Hematopoietic multipotent progenitor cell treated with erythropoietin and hydrocortisone succinate and interleukin-3 and kit ligand, for 15 days (in vitro differentiated cells): ENCODE data around the gene KATNAL1.

Experiments used
- DNase-seq: peaks from one replicate; pipeline ENCODE4 v3.0.0-alpha.2; 2015; ENCODE audit warnings: low spot score

KATNAL1 gene

DNA sequence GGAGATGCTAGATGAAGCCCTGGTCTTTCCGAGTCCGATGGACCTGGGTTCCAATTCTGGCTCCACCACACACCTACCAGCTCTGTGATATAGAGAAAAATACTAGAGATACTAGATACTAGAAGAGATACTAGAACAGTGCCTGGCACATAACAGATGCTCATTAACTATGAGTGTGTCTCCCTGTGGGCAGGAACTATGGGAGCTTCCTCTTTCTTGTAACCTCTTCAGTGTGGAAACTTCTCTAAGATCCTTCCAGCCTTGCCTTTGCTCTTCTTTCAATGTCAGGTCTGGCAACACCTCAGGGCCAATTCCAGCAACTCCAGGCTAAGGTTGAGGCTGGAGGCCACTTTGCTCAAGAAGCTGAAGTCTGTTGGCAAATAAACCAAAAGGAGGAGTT lies 143.9 kb downstream of the KATNAL1 start:
- no peak for DNase-seq

DNA sequence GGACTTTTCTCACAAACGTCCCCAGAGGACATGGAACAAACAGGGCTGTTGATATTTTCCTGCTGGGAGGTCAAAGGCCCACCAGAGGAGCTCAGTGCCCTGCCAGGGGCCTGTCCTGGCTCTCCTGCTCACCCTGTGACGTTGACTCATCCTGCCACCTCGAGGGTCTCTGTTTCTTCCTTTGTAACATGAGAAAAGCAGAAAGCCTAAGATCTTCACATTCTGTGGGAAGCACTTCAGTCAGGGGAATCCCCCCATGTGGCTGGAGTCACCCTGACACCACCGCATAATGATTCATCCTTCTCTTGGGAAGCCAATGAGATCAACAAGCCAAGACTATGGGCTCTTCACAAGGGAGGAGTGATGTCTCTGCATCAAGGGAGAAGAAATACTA lies 147.9 kb downstream of the KATNAL1 start:
- DNase-seq, result no peak

DNA sequence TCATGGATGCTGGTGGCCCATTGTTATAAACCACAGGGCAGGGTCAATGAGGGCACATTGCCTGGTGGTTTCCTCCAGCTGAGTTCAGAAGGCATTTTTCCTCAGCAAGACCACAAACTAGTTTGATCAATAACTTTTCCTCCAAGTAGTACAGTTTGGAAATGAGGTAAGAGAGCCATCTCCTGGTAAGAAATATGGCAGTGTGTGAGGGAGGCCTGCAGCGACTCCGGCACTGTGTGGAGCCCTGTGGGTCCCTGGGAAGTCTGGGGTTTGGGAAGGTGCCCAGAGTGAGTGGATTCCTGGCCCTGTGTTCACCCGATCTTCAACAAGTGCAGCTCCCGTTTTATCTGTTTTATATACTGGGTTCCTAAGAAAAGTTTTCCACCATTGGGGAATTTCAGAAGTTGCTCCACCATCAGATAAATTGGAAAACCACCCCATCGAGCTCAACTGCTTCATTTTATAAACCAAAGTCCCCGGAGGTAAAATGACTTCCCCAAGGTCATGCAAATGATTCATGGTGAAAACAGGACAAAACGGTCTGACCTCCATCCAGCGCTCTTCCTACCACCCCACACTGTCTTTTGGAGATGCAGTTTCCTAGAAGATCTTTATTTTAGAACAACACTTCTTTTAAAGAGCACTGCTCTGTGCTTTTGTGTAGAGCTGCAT lies 148.4 kb downstream of the KATNAL1 start:
- no peak for DNase-seq

DNA sequence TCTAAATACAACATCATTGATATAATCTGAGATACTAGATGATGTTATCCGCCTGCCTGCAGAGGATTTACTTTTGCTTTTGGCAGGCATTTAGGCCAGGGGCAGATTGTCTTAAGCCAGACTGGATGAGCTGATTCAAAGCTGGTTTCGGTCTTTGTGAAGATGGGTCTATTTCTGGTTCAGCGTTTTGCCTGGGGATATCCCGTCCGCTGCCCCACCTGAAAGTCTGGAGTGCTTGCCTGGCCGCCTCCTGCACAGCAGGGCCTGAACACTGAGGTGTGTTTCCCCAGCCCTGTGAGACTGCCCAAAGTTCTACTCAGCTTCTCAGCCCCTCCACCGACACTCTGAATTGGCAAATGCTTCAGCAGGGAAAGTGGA lies 149.7 kb downstream of the KATNAL1 start:
- no peak for DNase-seq

DNA sequence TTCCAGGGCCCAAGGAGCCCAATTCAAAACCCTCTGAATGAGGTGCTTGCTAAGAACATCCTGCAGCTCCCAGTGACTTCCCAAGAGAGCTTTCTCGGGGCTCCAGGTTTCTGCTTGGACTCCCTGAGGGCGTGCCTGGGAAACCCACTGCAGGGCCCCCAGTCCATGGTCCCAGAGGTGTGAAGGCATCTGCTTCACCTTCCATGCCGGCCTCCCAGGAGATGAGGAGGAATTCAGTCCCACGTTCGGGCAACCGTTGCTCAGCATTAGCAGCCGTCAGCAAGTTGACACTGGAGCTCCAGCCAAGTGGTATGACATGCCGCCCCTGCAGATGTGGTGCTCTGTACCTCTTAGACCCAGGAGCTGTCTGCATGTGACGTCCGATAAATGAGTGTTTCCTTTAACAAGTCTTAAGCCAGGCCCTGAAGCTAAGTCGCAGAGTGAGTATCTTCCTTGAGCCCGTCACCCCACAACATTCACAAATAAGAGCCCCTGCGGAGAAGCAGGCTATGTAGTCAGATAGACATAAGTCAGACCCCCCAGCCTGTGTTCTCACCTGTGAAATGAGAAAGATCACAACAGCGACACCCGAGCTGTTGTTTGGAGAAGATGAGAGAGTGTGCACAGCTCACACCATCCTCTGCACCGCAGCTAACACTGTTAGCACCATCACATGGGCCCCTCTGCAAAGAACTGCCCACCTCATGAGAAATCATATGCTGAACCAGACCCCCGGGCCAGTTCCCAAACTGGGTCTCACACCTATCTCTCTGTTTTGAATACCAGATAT lies 150.3 kb downstream of the KATNAL1 start:
- DNase-seq, result no peak

DNA sequence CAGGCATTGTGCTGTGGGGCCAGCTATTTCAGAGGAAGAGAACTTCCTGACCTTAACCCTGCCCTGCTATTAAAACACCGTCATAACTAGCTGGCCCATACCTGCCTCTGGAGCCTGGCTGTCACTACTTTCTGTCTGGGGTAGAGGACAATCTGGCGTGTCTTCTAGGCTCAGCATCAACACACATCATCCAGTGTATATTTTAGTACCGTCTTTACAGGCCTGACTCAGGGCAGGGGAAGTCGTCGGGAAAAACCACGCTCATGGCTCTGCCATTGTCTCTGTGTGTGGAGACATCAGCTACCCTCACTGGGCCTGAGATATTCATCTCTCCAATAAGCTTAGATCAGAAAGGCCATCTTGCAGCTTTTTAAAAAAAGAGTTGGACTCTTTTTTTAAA lies 151.1 kb downstream of the KATNAL1 start:
- DNase-seq, result no peak

DNA sequence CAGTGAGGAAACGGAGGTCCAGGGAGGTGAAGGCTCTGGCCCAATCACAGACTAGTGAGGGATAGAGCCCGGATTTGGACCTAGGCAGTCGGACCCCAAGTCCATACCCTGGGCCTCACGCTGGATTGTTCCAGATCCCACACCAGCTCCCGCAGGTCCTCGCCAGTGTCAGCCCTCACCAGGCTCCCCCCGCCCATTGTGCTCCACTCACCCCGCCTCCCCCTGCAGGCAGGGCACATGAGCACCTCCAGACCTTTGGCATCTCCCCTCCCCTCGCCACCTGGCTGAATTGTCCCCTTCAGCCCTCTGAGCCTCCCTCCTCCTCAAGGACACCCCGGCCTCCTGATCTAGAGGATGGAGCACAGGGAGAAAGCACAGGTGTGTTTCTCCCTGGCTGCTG lies 152.4 kb downstream of the KATNAL1 start:
- no peak for DNase-seq

DNA sequence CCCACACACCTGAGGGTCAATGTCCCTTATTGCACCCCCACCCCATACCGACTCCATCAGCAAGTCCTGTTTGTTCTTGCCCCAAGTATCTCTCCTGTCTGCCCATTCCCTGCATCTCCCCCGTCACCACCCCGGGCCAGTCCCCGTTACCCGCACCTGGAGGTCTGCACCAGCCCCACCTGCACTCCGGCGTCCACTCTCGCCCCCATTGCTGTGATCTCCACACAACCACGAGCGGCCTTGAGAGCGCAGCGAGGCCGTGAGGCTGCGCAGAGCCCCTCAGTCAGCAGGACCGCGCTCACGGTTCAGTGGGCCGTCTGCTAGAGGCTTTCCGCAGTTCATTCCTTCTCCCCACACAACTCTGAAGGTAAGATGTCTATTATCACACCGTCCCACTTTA lies 152.8 kb downstream of the KATNAL1 start:
- DNase-seq, result no peak

DNA sequence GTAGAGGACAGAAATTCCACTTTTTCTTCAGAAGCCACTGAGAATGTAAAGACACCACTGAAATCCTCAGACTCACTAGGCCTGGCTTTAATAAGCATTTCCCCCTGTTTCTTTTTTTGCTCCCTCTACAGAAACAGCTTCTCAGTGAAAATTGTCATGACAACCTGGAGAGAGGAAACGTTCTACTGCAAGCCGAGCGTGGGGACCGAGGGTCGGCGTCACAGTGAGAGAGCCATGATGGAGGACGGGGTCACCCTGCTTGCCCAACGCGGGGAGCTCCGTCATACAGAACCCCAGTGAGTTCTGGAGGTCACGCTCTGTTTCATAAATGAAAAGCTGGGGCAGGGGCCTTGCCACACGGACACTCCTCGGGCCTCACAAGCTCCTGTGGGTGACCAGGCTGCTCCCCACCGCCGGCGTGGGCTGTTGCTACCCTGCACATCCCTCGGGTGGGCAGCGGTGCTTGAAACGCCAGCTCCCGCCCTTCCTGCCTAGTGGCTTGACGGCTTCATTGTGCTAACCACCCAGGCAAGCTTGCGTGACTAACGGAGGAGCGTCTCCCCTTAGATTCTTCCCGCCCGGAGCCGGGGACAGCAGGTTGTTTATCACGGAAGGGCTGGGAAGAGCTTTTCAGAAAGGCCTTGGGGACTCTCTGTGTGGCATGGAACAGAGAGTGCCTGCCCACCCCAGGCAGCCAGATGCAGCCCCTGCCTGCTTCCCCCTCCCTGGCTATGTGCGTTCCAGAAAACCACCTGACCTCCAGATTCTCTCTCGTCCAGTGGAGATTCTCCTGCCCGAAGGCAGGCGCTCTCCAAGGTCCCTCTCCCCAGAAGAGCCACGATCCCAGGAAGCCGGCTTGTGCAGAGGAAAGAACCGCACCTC lies 153.6 kb downstream of the KATNAL1 start:
- DNase-seq, result no peak
